NCI-H1417 treated with DMSO at 0.1 percent for 48 hours (cell line): ENCODE measurements around the gene GALNT10.

Source experiments
- DNase-seq: peaks from one replicate; lab custom pipeline; 2025; lab: John Stamatoyannopoulos, UW

GALNT10 gene

GRCh38 chr5:154236536-154237375, 46.2 kb downstream of the GALNT10 start:
- no peak for DNase-seq

- no peak for DNase-seq
Measured at GRCh38 chr5:154237376-154237743, 46.8 kb downstream of the GALNT10 start.

DNA sequence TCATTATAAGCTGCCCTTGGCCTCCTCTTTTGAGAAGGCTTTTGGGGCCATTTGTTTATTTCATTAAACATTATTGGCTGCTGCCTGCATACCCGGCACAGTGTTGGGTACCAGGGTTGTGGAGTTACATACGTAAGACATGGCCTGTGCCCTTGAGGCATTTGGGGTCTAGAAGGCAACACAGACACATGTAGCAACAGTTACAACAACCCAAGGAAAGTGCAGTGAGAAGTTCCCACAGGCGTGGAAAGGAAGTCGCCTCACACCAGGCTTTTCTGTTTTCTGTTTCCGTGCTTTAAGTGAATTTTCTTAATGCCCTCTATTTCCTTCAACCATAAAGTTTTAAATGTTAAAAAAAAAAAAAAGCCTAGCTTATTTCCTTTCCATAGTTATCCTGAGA, 47.4 kb downstream of the GALNT10 start:
- DNase-seq = no peak

DNA sequence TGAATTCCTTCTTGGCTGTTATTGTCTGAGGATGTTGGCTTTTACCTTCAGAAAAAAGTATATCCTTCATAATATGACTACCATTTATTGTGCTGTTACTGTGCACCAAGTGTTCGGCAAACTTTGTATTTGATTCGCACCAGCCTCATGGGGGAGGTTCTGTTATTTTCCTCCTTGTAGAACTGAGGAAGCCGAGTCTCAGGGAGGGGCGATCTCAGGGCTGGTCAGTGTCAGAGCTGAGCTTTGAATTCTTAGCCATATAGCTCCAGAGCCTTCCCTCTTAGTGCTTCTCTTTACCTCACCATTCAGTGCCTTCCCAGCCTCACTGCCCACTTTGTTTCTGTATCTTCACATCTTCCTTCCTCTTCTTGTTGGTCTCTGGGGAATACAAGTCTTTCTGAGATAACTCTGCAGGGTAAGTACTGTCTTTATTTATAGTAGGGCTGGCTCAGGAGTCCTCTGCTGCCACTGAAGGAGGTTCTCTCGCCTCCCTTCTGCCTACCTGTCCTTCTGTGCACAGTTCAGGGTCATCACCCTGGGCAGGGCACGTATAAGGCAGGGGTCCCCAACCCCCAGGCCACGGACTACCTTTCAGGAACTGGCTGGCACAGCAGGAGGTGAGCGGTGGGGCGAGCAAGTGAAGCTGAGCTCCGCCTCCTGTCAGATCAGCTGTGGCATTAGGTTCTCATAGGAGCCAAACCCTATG, 48.4 kb downstream of the GALNT10 start:
- DNase-seq = no peak

GRCh38 chr5:154240595-154240994, 50.1 kb downstream of the GALNT10 start:
- DNase-seq = no peak

DNA sequence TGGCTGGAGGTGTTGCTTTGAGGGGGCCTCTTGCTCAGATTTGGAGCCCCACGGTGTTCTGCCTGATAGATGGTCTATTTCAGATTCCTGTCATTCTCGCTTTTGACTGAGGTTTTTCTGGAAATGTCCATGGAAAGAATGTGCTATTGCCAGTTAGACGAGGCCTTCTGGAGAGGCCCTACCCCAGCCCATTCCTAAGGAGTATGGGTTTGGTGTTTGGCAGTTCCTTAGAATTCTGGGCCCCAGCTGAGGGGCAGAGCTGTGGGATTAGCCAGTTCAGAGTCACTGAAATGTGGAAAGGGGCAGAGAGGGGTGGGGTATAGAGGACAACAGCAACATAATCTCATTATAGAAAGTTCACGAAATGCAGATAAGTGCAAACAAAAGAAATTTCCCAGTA, 50.5 kb downstream of the GALNT10 start:
- no peak for DNase-seq

DNA sequence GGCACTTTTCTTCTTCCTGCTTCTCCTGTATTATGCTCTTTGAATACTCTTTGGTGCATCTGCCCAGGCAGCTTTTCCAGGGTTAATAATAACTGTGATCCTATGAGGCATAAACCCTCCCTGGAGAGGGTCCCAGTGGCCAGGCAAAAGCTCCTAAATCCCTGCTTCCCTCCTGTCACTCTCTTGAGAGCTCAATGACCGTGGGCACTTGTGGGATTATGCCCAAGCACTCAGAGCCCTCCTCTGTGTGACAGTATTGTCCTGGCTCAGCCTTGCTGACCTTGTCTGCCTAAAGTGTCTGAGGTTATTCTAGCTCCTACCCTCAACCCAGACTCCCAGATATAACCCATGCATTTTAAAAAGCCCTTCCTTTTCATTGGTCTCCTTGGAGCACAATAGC, 51.9 kb downstream of the GALNT10 start:
- DNase-seq = no peak

- no peak for DNase-seq
Measured at GRCh38 chr5:154242964-154243376, 52.4 kb downstream of the GALNT10 start.

DNA sequence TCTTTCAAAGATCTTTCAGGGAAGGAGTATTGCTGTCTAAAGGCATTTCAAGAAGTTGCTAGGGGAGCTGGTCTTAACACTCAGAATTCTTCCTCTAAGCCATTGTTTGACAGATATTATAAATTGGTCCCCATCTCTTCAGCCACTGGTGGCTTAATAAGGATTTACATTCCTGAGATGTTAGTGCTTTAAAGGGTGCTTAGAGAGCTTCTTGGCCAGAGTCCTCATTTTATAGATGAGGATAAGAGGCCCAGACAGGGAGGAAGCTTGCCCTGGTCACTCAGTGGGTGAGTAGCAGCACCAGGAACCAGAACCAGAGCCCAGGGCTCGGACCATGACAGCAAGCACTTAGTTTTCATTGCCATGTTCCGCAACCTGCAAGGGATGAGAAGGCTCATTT, 53.2 kb downstream of the GALNT10 start:
- no peak for DNase-seq

DNA sequence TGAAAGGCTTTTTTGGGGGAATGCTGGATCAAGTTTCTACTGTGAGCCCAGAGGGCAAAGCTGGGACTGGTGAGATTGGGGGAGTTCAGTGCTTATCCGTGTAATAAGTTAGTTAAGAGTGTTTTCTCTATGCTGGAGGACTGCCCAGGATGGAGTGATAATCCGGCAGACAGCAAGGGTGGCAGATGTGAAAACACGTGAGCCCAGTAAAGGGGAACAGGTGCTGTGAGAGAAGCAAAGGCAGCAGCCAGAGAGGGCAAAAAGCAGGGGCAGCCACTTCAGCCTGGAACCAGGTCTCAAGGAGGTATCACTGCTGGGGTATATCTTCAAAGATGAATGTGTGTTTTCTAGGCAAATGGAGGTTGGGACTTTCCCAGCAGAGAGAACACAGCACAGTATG, 53.9 kb downstream of the GALNT10 start:
- DNase-seq = no peak

GRCh38 chr5:154248691-154249090, 58.2 kb downstream of the GALNT10 start:
- no peak for DNase-seq

GRCh38 chr5:154249826-154250225, 59.3 kb downstream of the GALNT10 start:
- no peak for DNase-seq

DNA sequence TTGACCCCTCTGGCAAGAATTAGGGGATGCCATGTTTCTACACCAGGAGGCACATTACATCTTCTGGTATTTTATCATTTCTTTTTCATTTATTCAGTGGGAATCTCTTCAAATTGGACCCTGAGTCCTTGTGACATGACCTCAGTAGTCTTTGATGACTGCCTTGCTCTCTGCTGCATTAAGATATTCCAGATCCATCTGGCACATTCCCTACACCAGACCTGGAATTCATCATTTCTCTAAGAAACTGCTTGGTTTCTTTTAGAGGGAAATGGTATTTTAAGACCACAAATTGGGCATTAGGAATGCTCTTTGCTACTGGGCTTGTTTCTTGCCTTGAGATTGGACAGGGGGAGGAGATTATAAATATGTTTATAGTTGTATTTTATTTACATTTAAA, 61.0 kb downstream of the GALNT10 start:
- no peak for DNase-seq

GRCh38 chr5:154253807-154254206, 63.3 kb downstream of the GALNT10 start:
- DNase-seq = no peak

- no peak for DNase-seq
Measured at GRCh38 chr5:154254896-154255295, 64.4 kb downstream of the GALNT10 start.

- no peak for DNase-seq
Measured at GRCh38 chr5:154257046-154257445, 66.5 kb downstream of the GALNT10 start.

DNA sequence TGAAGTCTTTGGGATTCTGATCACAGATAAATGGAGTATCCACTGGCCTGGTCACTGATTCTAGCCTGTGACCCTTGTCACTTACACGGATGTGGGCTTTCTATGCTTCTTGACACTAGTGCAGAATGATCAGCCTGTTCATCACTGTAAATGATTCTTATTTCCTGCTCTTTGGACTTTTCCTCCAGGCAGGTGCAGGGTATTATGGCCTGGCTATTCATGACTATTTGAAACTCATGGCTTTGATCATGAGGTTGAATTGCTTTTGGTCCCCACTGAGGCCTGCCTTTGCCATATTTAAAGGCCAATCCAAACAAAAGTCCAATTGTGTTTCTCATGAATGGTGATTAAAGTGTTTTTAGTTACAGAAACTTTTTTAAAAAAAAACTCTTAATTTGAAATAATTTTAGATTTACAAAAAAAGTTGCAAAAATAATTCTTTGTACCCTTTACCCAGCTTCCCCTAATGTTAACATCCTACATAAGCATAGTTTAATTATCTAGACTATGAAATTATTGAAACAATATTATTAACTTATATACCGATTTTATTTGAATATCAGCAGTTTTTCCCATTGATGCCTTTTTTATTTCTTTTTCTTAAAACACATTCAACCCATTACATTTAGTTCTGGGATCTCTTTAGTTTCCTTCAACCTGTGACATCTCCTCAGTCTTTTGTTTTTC, 68.1 kb downstream of the GALNT10 start:
- DNase-seq = no peak

DNA sequence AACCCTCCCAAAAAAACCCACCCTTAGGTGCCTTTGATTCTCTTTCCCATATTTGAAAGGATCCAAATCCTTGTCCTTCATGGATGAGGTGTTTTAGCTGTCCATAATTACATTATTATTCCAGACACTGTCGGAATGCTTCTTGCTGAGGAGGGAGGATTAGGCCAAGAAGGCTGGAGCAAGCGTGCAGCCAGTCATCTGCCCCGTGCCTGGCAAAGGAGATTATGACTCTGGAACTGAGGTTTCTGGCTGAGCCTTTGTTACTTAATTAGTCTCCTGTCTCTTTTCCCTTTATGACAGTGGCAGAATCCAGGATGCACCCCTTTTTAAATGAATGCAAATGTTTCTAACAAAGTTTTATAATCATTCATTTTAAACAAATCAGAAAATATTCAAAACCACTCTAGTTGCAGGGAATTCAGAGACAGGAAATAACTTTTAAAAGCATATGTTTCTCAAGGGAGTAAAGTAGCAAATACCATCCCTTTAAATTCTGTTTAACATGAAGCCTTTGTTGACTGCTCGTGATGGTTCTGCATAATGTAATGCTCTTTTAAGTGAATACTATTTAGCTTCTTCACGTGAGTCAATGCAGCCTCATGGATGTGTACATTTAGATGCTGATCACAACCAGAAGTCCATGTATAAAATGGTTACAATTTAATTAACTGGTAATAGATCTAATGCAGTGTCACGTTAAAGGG, 69.8 kb downstream of the GALNT10 start:
- no peak for DNase-seq

- DNase-seq = no peak
Measured at GRCh38 chr5:154262342-154262741, 71.8 kb downstream of the GALNT10 start.

DNA sequence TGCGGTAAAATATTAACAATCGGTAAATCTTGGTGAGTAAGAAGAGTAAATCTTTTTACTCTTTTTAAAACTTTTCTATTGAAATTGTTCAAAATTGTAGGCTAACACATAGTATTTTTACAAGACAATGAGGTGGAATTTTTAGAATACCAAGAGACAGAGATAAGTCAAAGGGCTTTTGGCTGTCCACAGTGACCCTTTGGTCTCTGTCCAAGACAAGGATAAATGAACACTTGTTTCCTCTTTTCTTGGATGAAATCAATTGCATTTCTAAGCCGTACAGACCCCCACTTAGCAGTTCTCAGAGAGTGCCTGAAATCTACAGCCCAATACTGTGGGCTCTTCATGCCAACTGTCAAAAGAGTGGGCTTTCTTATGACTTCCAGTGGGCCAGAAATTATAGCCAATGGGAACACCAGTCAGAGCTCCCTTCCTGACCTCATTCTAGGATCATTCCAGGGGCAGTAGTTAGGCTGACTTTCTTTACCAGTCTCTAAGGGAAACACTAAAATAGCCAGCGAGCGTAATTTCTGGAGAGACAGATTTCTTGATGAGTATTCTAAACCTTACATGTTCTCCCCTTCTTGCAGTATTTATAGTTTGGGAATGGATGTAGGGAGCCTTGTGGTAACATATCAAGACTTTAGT, 74.1 kb downstream of the GALNT10 start:
- no peak for DNase-seq

DNA sequence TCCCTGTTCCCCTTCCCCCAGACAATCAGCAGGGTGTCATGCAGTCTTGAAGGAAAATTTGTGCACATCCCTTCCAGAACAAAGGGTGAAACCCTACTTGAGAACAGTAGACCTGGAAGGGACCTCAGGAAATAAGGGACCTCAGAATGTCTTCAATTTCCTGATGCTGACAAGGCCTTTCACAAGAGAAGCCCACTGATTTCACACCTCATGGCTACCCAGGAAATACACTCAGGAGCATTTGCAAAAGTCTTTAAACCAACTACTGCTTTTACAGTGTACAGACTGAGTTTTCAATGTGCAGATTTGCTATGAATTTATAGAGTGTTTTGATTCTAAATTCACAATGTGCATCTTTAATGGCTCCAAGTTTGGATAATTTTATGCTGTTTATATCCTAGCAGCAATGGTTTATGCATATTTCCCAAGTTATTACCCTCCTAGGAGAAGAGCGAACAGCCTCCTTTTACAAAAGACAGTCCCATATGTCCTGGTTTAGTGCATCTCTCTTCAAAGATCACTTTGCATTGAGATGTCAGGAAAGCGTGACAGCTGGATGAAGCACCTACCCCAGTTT, 74.8 kb downstream of the GALNT10 start:
- no peak for DNase-seq
